ENCODE data around the gene ASCL2. TPM values are rescaled to one million over a fixed set of nuclear protein-coding genes. Genes with fewer than 3 reads are reported as not detected.
"Not testable (repeated sequence)": the region's sequence is repeated elsewhere in the genome, so short reads cannot be mapped to it uniquely, and the experiment has no call there.

The ASCL2 gene
- total RNA-seq, 1 donor from 2014 or later = 1.7 TPM

- Histone ChIP-seq H3K4me1 (no peaks in the 10 kb centered on the region), H3K9me3 (no peaks in the 10 kb centered on the region), H3K27me3 (ENCODE audit: low read depth) (no peaks in the 10 kb centered on the region), H3K4me3 (no peak overlapping the region), H3K36me3 (no peaks in the 10 kb centered on the region), H3K27ac (no peak overlapping the region)
- ATAC-seq (no peak), DNase-seq (no peak)
- no peak for TF ChIP-seq CTCF (IDR thresholded peaks at IDR 0.05)
- intact Hi-C loops (cut with DNase I) = no loop called here
These were observed 22.1 kb downstream of the ASCL2 start for GRCh38 chr11:2248242-2248641.

- H3K9me3 ChIP-seq = no peaks in the 10 kb centered on the region
- H3K27ac ChIP-seq = no peak overlapping the region
- H3K27me3 ChIP-seq (ENCODE audit: low read depth) = no peaks in the 10 kb centered on the region
- no peaks in the 10 kb centered on the region for H3K4me1 ChIP-seq
- no peak for TF ChIP-seq CTCF (IDR thresholded peaks at IDR 0.05)
- no peak overlapping the region for H3K4me3 ChIP-seq
- no peak for DNase-seq
- no peak for ATAC-seq
- no peaks in the 10 kb centered on the region for H3K36me3 ChIP-seq
- intact Hi-C loops (cut with DNase I) = no loop called here
These were observed 22.9 kb downstream of the ASCL2 start for GRCh38 chr11:2247496-2247895.

GRCh38 chr11:2240834-2241233 is 29.6 kb downstream of the ASCL2 start:
- no peak for TF ChIP-seq CTCF (IDR thresholded peaks at IDR 0.05)
- intact Hi-C loops (cut with DNase I) = no loop called here
- no peak for ATAC-seq

GRCh38 chr11:2237457-2238238 is 32.7 kb downstream of the ASCL2 start:
- intact Hi-C loops (cut with DNase I) = no loop called here
- no peak for DNase-seq
- Histone ChIP-seq H3K36me3 (no peaks in the 10 kb centered on the region), H3K9me3 (no peaks in the 10 kb centered on the region), H3K27me3 (ENCODE audit: low read depth) (no peaks in the 10 kb centered on the region), H3K4me3 (no peak overlapping the region), H3K27ac (no peak overlapping the region), H3K4me1 (peaks cover 10% of the 10 kb centered on the region)
- no peak for ATAC-seq
- TF ChIP-seq CTCF (IDR thresholded peaks at IDR 0.05) = no peak

More at GRCh38 chr11:2240834-2241233, 29.6 kb downstream of the ASCL2 start:
- H3K27ac ChIP-seq = no peak overlapping the region
- H3K9me3 ChIP-seq = no peaks in the 10 kb centered on the region
- no peak overlapping the region for H3K4me3 ChIP-seq
- H3K36me3 ChIP-seq = no peaks in the 10 kb centered on the region
- DNase-seq = no peak
- H3K4me1 ChIP-seq = no peaks in the 10 kb centered on the region
- H3K27me3 ChIP-seq (ENCODE audit: low read depth) = no peaks in the 10 kb centered on the region

- H3K4me1 ChIP-seq; ATAC-seq; H3K27me3 ChIP-seq (ENCODE audit: low read depth); H3K9me3 ChIP-seq; H3K36me3 ChIP-seq; DNase-seq; intact Hi-C loops (cut with DNase I); H3K4me3 ChIP-seq: not testable (repeated sequence)
- H3K27ac ChIP-seq = peak overlapping the region; percentile 58
These were observed 33.8 kb downstream of the ASCL2 start for GRCh38 chr11:2236381-2237134.

Data from lower lobe of right lung (tissue), 2 donors.